ENCODE measurements around the gene MFAP2.
A peak's percentile ranks its signal among the peaks of the same experiment; 100 is the strongest.

The MFAP2 gene

GRCh38 chr1:17011092-17011438 lies 30.6 kb upstream of the MFAP2 start:
- peak overlapping the region; percentile 71 for H3K4me3 ChIP-seq (ENCODE audit: low read depth, low read length)
- in situ Hi-C loops (cut with HindIII; ENCODE audit: low sequenced_read_pairs): no loop called here
- TF ChIP-seq, protein P1, sequence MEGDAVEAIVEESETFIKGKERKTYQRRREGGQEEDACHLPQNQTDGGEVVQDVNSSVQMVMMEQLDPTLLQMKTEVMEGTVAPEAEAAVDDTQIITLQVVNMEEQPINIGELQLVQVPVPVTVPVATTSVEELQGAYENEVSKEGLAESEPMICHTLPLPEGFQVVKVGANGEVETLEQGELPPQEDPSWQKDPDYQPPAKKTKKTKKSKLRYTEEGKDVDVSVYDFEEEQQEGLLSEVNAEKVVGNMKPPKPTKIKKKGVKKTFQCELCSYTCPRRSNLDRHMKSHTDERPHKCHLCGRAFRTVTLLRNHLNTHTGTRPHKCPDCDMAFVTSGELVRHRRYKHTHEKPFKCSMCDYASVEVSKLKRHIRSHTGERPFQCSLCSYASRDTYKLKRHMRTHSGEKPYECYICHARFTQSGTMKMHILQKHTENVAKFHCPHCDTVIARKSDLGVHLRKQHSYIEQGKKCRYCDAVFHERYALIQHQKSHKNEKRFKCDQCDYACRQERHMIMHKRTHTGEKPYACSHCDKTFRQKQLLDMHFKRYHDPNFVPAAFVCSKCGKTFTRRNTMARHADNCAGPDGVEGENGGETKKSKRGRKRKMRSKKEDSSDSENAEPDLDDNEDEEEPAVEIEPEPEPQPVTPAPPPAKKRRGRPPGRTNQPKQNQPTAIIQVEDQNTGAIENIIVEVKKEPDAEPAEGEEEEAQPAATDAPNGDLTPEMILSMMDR (IDR thresholded peaks at IDR 0.05; ENCODE audit: low read depth, low read length, missing control alignments): no peak
- DNase-seq (ENCODE audit: low read depth): no peak

DNA sequence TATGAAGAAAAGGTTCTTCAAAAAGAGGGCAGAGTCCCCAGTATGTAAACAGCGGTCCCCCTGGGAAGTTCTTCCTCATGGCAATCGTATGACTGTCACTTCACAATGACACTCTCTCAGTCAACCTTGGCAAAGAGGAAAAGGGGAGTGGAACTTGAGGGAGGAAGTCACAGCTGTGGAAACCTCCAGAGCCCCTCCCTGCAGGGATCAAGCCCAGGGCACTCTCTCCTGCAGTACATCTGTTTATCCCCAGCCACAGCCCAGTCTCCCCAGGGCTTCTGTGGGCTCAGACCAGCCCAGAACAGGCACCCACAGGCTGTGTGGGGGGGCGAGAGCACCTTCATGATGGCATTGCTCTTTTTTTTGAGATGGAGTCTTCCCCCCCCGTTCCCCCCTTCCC lies 29.3 kb upstream of the MFAP2 start:
- TF ChIP-seq, protein P1 (IDR thresholded peaks at IDR 0.05; ENCODE audit: low read depth, low read length, missing control alignments): no peak
- no peak overlapping the region for H3K4me3 ChIP-seq (ENCODE audit: low read depth, low read length)
- in situ Hi-C loops (cut with HindIII; ENCODE audit: low sequenced_read_pairs): no loop called here
- no peak for DNase-seq (ENCODE audit: low read depth)

DNA sequence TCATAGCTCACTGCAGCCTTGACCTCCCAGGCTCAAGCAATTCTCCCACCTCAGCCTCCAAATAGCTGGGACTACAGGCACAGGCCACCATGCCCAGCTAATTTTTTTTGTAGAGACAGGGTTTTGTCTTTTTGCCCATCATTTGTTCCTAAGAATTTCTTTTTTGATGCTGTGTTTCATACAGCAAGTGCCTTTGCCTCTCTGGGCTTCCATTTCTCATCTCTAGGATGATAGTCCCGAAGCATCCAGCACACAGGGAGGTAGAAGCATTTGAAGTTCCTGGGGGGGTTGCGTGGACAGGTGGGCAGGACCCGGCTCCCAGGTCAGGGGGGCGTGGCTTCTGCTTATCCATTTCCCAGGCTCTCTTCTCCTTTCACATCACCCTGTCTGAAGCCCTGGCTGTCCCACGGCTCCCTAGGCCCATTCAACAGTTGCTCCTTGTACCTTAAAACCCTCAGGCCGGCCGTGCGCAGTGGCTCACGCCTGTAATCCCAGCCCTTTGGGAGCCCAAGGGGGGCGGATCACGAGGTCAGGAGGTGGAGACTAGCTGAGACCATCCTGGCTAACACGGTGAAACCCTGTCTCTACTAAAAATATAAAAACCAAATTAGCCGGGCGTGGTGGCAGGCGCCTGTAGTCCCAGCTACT lies 27.9 kb upstream of the MFAP2 start:
- H3K4me3 ChIP-seq (ENCODE audit: low read depth, low read length): no peak overlapping the region
- DNase-seq (ENCODE audit: low read depth): no peak
- in situ Hi-C loops (cut with HindIII; ENCODE audit: low sequenced_read_pairs): no loop called here
- TF ChIP-seq, protein P1 (IDR thresholded peaks at IDR 0.05; ENCODE audit: low read depth, low read length, missing control alignments): no peak

DNA sequence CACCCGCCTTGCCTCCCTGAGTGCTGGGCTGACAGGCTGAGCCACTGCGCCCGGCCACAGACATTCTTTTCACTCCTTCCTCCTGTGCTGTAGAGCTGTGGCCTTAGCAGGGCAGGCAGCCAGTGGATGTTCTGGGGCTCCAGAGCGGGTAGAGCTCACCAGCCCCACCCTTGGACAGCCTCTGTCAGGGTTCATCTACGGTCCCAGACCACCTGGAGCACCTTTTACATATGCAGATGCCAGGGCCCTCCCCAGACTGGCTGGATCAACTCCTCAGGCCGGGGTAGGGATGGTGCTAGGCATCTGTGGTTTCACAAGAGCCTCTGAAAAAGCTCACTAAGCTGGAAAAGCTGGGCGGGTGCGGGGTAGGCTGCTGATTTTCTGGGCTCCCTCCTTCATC lies 26.7 kb upstream of the MFAP2 start:
- no peak overlapping the region for H3K4me3 ChIP-seq (ENCODE audit: low read depth, low read length)
- in situ Hi-C loops (cut with HindIII; ENCODE audit: low sequenced_read_pairs): no loop called here
- TF ChIP-seq, protein P1 (IDR thresholded peaks at IDR 0.05; ENCODE audit: low read depth, low read length, missing control alignments): no peak
- DNase-seq (ENCODE audit: low read depth): no peak

DNA sequence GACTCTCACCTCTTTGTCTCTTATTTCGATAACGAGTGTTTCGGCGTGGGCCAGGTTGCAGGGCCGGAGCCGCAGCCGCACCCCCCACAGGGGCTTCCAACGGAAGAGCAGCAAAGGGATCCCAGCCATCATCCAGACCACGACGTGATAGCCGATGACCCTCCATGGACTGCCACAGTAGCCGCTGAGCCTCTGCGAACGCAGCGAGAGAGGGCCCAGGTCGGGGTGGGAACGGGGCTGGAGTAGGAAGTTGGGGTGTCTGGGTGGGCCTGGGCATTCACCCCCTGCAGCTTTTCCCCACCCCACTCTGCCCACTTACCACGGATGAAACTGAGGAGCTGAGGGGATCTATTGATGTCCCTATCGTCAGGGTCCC lies 24.9 kb upstream of the MFAP2 start:
- H3K4me3 ChIP-seq (ENCODE audit: low read depth, low read length): no peak overlapping the region
- TF ChIP-seq, protein P1 (IDR thresholded peaks at IDR 0.05; ENCODE audit: low read depth, low read length, missing control alignments): no peak
- in situ Hi-C loops (cut with HindIII; ENCODE audit: low sequenced_read_pairs): no loop called here
- DNase-seq (ENCODE audit: low read depth): no peak

DNA sequence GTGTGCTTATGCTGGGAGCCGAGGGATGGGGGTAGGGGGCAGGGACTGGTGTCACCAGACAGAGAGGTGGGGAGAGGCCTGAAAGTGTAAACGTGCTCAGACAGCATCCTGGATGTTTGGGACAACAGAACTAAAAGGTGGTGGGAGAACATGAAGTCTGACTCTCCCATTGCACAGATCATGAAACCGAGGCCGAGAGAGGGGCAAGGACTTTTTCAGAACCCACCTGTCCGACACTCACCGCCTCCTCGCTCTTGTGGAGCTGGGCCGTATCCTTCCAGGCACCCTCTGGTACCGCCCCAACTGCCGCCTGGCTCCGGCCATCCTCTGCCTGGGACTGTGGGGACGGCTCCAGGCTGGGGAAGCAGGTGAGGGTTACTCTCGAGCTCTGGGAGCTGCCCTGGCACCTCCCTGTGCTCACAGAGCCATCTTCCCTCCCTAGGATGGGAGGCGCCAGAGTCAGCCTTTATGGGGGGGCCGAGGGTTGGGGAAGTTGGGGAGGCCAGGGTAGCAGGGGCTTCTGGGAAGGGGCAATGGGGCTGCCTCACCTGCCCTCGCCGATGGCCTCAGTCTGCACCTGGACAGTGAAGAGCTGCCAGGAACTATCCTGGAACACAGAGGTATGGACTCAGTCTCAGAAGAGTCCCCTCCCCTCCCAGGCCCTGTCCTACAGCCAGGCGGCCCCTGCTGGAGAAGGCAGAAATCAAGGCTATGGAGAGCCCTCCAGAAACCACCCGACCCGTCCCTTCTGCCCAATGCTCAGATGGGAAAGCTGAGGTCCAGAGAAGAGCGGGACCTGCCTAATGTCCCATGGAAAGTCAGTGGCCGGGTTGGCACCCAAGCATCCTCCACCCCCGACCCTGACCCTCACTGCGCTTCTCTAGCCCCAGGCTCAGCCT lies 24.3 kb upstream of the MFAP2 start:
- no peak overlapping the region for H3K4me3 ChIP-seq (ENCODE audit: low read depth, low read length)
- in situ Hi-C loops (cut with HindIII; ENCODE audit: low sequenced_read_pairs): no loop called here
- no peak for DNase-seq (ENCODE audit: low read depth)
- TF ChIP-seq, protein P1 (IDR thresholded peaks at IDR 0.05; ENCODE audit: low read depth, low read length, missing control alignments): peak; percentile 29
